Adrenal gland (tissue), 12 donors: ENCODE results near the gene PIGA. TPM values are rescaled to one million over a fixed set of nuclear protein-coding genes. Genes with fewer than 3 reads are reported as not detected.

Experiments used
- DNase-seq, 7 donors: peaks; one replicate each; pipeline ENCODE4 v3.0.0-alpha.2; 2019 to 2020
- H3K27ac ChIP-seq, 5 donors: fragments of 200-600 bp; sonication (generic) in 4 of 5; 1 replicate in 3 of 5; 2 replicates in 2 of 5; pipeline versions ENCODE4 v1.5.1 to v1.8.0; 2016 to 2020; ENCODE audit warnings: mild to moderate bottlenecking in 1 of 5
- H3K27me3 ChIP-seq: fragments of 200-600 bp; 2 replicates; pipeline ENCODE4 v1.8.0; 2021
- H3K36me3 ChIP-seq, 2 donors: fragments of 200-600 bp; replicated peaks in 1 of 2; 1 replicate in 1 of 2; 2 replicates in 1 of 2; pipeline versions ENCODE4 v1.5.1 to v1.8.0; 2018 to 2022
- H3K4me1 ChIP-seq, 2 donors: fragments of 200-600 bp; replicated peaks in 1 of 2; 1 replicate in 1 of 2; 2 replicates in 1 of 2; pipeline versions ENCODE4 v1.5.1 to v1.8.0; 2018 to 2021
- H3K4me3 ChIP-seq, 4 donors: fragments of 200-600 bp; sonication (generic) in 3 of 4; one replicate each; pipeline ENCODE4 v1.5.1; 2016 to 2018
- H3K9me3 ChIP-seq, 3 donors: fragments of 200-600 bp; sonication (generic) in 1 of 3; replicated peaks in 1 of 3; 1 replicate in 2 of 3; 2 replicates in 1 of 3; pipeline versions ENCODE4 v1.5.1 to v1.8.0; 2016 to 2021
- POLR2A ChIP-seq, 2 donors: fragments of 450-650 bp; IDR thresholded peaks; one replicate each; pipeline ENCODE4 v1.6.1; 2017; ENCODE audit warnings: antibody characterized with exemption in 2 of 2, mild to moderate bottlenecking in 2 of 2, moderate library complexity in 1 of 2
- WGBS, 4 donors: extraction: QIAGEN DNeasy Blood & Tissue Kit in 2 of 4; methylation state at CpG; one replicate each; pipeline versions ENCODE4 v1.1.5 to v1.1.7; 2013 to 2017; 5-methylcytosine and 5-hydroxymethylcytosine counted together
- intact Hi-C, 2 donors: fragments of 100-400 bp; cut with DNase I; formaldehyde crosslinking; loops; one replicate each; pipeline versions ENCODE4 v1.14.1 to v1.15.0; 2022 to 2023
- polyA plus RNA-seq, 3 donors: library from polyadenylated mRNA; stranded (reverse); fragments of 200-250 nt in 2 of 3; fragments of 350-450 nt in 1 of 3; fragmentation: Illumina TruSeq in 1 of 3; extraction: RNeasy Lipid Tissue Mini Kit (QIAGEN cat#74804) in 1 of 3; gene quantifications; one replicate each; pipeline ENCODE4 v1.2.3, GENCODE V29; 2013 to 2014
- total RNA-seq, 9 donors: library from RNA; depleted of rRNA in 4 of 9; stranded (reverse); fragments of >200 nt in 4 of 9; fragments of 120-200 nt in 1 of 9; fragmentation: NEBNext Ultra II Directional in 1 of 9; extraction: Animal tissue kit (Norgen Biotek cat#: 25700) in 1 of 9; gene quantifications; one replicate each; pipeline versions ENCODE4 v1.1.0 to v1.2.4, GENCODE V29; 2013 to 2023
- TF ChIP-seq, protein P1 (sequence below), 6 experiments: fragments of 450-650 bp in 4 of 6; fragments of 200-600 bp in 2 of 6; sonication (generic) in 1 of 6; IDR thresholded peaks; 1 replicate in 5 of 6; 2 replicates in 1 of 6; pipeline versions ENCODE4 v1.5.1 to v1.8.0; 2016 to 2021; ENCODE audit warnings: antibody characterized with exemption in 6 of 6, mild to moderate bottlenecking in 2 of 6, moderate library complexity in 1 of 6
- donor health status: healthy with polysubstance abuse.
- donor health status: Bipolar disorder and iron deficiency.
- donor health status: DM: yes; HTN: yes; CAD: no.
- donor health status: DM: no; HTN: no; CAD: no.
- donor health status: DM: no; HTN: no; CAD: no.
- donor health status: DM: yes; HTN: yes; CAD: no.

PIGA gene
- total and polyA plus RNA-seq, 12 donors: 1.1 to 8.8 (median 5.5) TPM

DNA sequence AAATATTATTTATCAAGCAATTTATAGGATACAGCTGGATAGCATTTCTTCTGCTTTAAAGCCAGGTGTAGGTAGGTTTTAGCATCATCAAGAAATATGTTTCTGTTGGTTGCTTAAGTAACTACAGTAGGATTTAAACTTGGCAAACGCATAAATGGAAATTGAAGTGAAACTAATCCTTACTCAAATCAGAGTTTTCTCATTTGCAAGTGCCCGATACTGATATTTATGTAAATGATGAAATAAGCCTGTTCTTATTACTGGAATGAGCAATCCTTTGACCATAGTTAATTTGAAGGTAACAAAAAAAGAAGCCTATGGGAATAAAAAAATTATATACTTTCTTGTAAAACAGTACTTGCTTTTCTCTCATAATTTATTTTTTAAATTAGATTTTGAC is 23.2 kb upstream of the PIGA start:
- no peak overlapping the region for H3K27ac ChIP-seq
- no peaks in the 10 kb centered on the region for H3K27me3 ChIP-seq
- 73 to 85% (median 77%) methylated on average over 2 of the region's 2 CpGs for WGBS, 4 donors
- no peaks in the 10 kb centered on the region for H3K36me3 ChIP-seq
- intact Hi-C loops: no loop called here
- no peak for TF ChIP-seq POLR2A (IDR thresholded peaks at IDR 0.05)
- TF ChIP-seq, protein P1, sequence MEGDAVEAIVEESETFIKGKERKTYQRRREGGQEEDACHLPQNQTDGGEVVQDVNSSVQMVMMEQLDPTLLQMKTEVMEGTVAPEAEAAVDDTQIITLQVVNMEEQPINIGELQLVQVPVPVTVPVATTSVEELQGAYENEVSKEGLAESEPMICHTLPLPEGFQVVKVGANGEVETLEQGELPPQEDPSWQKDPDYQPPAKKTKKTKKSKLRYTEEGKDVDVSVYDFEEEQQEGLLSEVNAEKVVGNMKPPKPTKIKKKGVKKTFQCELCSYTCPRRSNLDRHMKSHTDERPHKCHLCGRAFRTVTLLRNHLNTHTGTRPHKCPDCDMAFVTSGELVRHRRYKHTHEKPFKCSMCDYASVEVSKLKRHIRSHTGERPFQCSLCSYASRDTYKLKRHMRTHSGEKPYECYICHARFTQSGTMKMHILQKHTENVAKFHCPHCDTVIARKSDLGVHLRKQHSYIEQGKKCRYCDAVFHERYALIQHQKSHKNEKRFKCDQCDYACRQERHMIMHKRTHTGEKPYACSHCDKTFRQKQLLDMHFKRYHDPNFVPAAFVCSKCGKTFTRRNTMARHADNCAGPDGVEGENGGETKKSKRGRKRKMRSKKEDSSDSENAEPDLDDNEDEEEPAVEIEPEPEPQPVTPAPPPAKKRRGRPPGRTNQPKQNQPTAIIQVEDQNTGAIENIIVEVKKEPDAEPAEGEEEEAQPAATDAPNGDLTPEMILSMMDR (IDR thresholded peaks at IDR 0.05): no peak
- DNase-seq: no peak
- H3K4me1 ChIP-seq: no peaks in the 10 kb centered on the region
- no peaks in the 10 kb centered on the region for H3K9me3 ChIP-seq
- H3K4me3 ChIP-seq: no peak overlapping the region

DNA sequence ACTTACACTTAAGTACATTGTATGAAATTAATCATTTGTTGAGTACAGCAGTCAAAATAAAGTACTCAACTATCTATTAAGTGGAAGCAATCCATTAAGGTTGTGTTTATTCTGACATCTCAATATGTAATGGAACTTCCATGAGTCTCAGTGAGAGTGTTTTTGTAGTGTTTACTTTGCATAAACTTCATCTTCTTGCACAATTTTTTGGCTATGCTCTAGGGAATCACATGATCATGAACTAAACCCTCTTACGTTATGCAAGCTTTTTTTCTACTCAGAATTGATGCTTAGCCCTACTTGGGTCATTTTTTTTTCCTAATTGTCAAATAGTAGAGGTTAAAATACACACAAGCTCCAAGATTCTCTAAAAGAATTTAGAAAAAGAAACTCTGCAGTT is 21.1 kb upstream of the PIGA start:
- DNase-seq: no peak
- WGBS, 4 donors: 14 to 50% (median 19%) methylated on average over 1 of the region's 1 CpG
- H3K36me3 ChIP-seq: no peaks in the 10 kb centered on the region
- TF ChIP-seq POLR2A (IDR thresholded peaks at IDR 0.05): no peak
- TF ChIP-seq, protein P1 (IDR thresholded peaks at IDR 0.05): no peak
- no peak overlapping the region for H3K27ac ChIP-seq
- no peaks in the 10 kb centered on the region for H3K27me3 ChIP-seq
- H3K4me1 ChIP-seq: no peaks in the 10 kb centered on the region
- intact Hi-C loops: no loop called here
- H3K4me3 ChIP-seq: no peak overlapping the region
- no peaks in the 10 kb centered on the region for H3K9me3 ChIP-seq

DNA sequence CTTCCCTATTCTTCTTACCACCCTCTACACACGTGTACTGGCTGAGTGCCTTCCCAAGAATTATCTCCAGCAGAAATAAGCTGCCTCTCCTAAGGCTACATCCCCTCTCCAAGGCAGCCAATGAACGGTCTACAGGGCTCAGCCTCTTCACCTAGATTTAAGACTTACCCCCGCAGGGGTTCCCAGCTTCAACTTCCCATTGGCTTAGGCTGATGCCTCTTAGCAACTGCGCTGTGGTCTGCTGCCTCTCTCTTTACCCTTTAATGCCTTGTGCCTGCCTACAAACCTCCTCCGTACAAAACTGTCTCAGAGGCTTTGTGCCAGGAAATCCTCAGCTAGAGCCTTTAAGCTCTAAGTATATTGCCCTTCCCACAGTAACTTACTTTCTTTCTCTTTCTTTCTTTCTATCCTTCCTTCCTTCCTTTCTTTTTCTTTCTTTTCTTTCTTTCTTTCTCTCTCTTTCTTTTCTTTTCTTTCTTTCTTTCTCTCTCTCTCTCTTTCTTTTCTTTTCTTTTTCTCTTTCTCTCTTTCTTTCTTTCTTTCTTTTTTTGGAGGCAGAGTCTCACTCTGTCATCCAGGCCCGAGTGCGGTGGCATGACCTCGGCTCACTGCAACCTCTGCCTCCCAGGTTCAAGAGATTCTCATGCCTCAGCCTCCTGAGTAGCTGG is 15.1 kb upstream of the PIGA start:
- WGBS, 4 donors: 68 to 81% (median 75%) methylated on average over 8 of the region's 8 CpGs
- Histone ChIP-seq H3K9me3 (no peaks in the 10 kb centered on the region), H3K4me3 (no peak overlapping the region), H3K36me3 (no peaks in the 10 kb centered on the region), H3K27me3 (no peaks in the 10 kb centered on the region), H3K27ac (no peak overlapping the region), H3K4me1 (no peaks in the 10 kb centered on the region)
- TF ChIP-seq POLR2A (IDR thresholded peaks at IDR 0.05): no peak
- TF ChIP-seq, protein P1 (IDR thresholded peaks at IDR 0.05): no peak
- intact Hi-C loops: no loop called here
- no peak for DNase-seq

DNA sequence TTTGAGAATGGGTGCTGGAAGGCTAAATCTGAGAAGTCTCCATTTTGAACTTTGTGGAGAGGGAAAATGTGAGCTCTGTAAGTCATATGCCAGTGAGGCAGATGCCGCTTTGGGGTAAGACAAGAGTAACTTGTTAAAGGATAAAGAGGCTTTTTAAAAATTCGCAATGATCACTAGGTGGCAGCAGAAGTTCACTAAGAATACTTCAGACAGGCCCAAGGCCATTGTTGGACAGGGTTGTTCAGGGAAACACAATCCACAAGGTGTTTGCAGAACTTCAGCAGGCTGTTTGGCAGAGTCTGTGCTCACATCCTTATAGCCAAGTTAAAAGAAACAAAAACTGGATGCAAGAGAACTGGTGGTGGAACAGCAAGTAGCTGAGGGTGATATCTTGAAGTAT is 13.7 kb upstream of the PIGA start:
- no peaks in the 10 kb centered on the region for H3K36me3 ChIP-seq
- H3K27ac ChIP-seq: no peak overlapping the region
- H3K27me3 ChIP-seq: no peaks in the 10 kb centered on the region
- intact Hi-C loops: loop anchor here in 1 of 2 donors (5.0 kb wide), 1 partner anchor 118 kb away; no protein-coding TSS in a partner anchor
- H3K4me3 ChIP-seq: no peak overlapping the region
- H3K9me3 ChIP-seq: no peaks in the 10 kb centered on the region
- 17 to 27% (median 21%) methylated on average over 2 of the region's 2 CpGs for WGBS, 4 donors
- peak; percentile 35 to 67 (median 52) for DNase-seq
- H3K4me1 ChIP-seq: no peaks in the 10 kb centered on the region
- no peak for TF ChIP-seq POLR2A (IDR thresholded peaks at IDR 0.05)
- TF ChIP-seq, protein P1 (IDR thresholded peaks at IDR 0.05): peak; percentile 28 to 63 (median 57)
